Measurements from ENCODE around the gene RAB17.

Gene RAB17, protein sequence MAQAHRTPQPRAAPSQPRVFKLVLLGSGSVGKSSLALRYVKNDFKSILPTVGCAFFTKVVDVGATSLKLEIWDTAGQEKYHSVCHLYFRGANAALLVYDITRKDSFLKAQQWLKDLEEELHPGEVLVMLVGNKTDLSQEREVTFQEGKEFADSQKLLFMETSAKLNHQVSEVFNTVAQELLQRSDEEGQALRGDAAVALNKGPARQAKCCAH

DNA sequence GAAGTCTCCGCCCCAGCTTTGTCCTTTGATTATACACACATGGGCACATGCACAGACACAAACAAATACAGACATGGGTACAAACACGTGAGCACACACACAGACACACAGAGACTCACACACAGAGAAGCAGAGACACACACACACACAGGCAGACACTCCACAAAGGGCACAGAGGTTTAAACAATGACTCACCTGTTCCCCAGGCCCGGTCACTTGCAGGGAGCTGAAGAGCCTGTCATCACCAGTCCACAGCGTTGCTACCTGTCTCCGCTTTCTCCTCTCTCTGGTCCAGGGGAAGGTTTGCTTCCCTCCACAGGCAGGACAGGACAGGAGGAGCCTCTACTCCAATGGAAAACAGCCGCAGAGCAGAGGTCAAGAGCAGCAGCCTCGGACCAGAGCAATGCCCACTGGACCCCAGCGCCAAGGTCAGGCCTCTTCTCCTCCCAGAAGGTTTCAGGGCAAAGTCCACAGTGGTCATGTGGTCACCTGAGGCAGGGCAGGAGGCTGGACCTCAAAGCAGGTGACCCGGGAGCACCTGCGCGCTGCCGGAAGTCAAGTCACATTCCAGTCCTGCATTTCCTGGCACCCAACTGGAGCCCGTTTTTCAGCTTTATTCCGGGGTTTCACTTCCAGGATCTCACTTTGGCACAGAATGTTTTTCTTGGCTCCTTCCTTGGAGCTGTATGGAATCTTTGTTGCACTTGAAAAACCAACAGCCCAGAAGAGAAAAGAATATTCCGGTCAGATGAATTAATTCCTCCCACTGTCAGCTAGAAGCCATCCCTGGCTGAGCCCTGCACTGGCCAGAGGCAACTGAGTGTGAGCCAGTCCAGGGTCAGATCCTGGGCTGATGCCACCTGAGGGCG lies at the start of gene RAB17:
RAB17 (minus strand) TSS at position 463 of the 869 bp plus-strand sequence. CDS start 4,580 bp downstream, outside the sequence.
- H3K4me3 ChIP-seq (ENCODE audit: low read length) = peak within 1 kb of the TSS; percentile 39
- no peaks in the 10 kb centered on the region for H3K9me3 ChIP-seq (ENCODE audit: control insufficient read depth, low read depth, low read length)
- H3K36me3 ChIP-seq (ENCODE audit: control insufficient read depth, low read depth, low read length) = no peaks in the 10 kb centered on the region
- H3K27ac ChIP-seq (ENCODE audit: low read length) = no peak within 1 kb of the TSS
- no peaks in the 10 kb centered on the region for H3K27me3 ChIP-seq (ENCODE audit: control insufficient read depth, insufficient read depth, low read length)
- H3K4me1 ChIP-seq (ENCODE audit: control insufficient read depth, low read depth, low read length) = peaks cover 36% of the 10 kb centered on the region
- H3K9ac ChIP-seq (ENCODE audit: low read length) = no peak within 1 kb of the TSS

DNA sequence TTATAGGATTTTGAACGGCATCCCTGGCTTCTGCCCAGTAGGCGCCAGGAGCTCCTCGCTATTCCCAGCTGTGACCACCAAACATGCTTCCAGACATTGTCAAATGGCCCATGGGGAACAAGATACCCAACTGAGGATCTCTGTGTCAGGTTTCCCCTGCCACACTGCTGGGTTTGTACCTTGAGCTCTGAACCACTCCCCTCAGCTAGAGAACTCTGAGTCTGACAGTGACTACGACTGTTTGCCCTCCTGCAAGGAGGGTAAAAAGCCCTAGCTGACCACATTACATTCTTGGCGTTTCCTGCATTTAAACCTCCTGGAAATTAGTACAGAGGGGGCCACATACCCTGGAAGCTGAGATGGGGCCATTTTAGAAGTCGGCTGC lies 49.3 kb upstream of the RAB17 start:
- Histone ChIP-seq H3K4me3 (ENCODE audit: low read length) (no peak overlapping the region), H3K9ac (ENCODE audit: low read length) (no peak overlapping the region), H3K4me1 (ENCODE audit: control insufficient read depth, low read depth, low read length) (no peaks in the 10 kb centered on the region), H3K9me3 (ENCODE audit: control insufficient read depth, low read depth, low read length) (no peaks in the 10 kb centered on the region), H3K27me3 (ENCODE audit: control insufficient read depth, insufficient read depth, low read length) (no peaks in the 10 kb centered on the region), H3K27ac (ENCODE audit: low read length) (no peak overlapping the region), H3K36me3 (ENCODE audit: control insufficient read depth, low read depth, low read length) (no peaks in the 10 kb centered on the region)

DNA sequence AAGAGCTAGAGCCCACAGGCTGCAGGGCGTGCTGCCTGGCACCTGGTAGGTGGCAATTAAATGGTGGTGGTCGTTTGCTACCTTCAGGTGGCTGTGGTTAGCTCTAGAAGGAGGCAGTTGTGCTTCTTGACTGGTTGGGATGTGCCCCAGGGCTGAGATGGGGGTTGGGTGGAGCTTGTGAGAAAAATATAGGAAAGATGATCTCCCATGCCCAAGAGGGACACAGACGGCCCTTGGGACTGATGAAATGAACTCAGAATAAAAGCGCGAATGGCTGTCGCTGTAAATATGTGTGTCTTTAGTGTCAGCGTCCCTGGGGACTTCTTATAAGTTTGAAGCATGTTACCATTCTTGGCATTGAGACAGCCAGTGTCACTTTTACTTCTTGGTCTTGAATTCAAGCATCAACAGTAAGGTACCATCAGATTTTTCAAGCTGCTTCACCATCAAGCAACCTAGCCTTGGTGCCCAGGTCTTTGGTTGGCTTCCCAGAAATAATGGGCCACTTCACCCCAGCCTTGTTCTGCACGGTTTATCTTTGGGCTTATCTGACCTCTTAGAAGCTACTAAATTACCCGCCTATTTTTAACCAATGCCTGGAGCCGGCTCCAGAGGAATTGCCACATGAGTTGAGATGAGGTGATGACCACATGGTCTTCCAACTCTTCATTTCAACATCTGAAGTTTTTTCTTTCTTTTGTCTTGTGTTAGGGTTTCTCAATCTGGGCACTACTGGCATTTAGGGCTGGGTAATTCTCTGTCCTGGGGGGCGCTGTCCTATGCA lies 48.7 kb upstream of the RAB17 start:
- H3K27me3 ChIP-seq (ENCODE audit: control insufficient read depth, insufficient read depth, low read length) = no peaks in the 10 kb centered on the region
- no peak overlapping the region for H3K27ac ChIP-seq (ENCODE audit: low read length)
- H3K9me3 ChIP-seq (ENCODE audit: control insufficient read depth, low read depth, low read length) = no peaks in the 10 kb centered on the region
- no peaks in the 10 kb centered on the region for H3K36me3 ChIP-seq (ENCODE audit: control insufficient read depth, low read depth, low read length)
- no peak overlapping the region for H3K9ac ChIP-seq (ENCODE audit: low read length)
- no peaks in the 10 kb centered on the region for H3K4me1 ChIP-seq (ENCODE audit: control insufficient read depth, low read depth, low read length)
- no peak overlapping the region for H3K4me3 ChIP-seq (ENCODE audit: low read length)

DNA sequence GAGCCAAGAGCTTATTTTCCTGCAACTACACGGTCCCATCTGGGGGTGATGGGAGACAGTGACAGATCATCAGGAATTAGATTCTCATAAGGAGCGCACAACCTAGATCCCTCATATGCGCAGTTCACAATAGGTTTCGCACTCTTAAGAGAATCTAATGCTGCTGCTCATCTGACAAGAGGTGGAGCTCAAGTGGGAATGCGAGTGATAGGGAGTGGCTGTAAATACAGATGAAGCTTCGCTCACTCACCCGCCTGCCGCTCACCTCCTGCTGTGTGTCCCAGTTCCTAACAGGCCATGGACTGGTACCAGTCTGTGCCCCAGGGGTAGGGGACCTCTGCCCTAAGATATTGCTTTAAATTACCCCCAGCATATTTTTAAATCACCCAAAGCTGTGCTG lies 47.6 kb upstream of the RAB17 start:
- Histone ChIP-seq H3K4me3 (ENCODE audit: low read length) (no peak overlapping the region), H3K27ac (ENCODE audit: low read length) (no peak overlapping the region), H3K4me1 (ENCODE audit: control insufficient read depth, low read depth, low read length) (no peaks in the 10 kb centered on the region), H3K36me3 (ENCODE audit: control insufficient read depth, low read depth, low read length) (no peaks in the 10 kb centered on the region), H3K27me3 (ENCODE audit: control insufficient read depth, insufficient read depth, low read length) (no peaks in the 10 kb centered on the region), H3K9ac (ENCODE audit: low read length) (no peak overlapping the region), H3K9me3 (ENCODE audit: control insufficient read depth, low read depth, low read length) (no peaks in the 10 kb centered on the region)

DNA sequence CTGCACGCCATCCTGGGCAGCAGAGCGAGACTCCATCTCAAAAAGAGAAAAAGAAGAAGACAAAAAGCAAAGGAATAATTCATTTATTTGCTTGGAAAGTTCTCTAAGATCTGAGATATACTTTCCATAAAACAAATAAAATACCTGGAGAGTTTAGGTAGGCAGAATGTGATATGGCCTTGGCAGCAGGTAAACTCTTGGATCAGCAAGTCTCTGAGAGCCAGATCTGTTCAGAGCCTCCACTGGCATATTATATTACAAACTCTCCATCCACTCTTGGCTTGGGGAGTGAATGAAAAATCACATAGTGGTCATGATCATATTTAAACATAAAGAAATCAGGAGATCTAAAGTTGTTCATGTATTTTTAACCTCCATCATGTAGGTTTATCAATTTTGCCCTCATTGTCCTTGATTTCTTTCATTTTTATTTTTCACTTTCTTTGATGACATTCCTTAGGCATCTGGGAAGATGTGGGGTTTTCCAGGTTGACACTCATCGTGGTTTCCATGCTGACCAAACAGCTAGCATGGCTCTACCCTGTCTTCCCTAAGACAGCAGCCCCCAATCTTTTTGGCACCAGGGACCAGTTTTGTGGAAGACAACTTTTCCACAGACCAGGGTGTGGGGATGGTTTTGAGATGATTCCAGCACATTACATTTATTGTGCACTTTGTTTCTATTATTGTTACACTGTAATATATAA lies 47.0 kb upstream of the RAB17 start:
- Histone ChIP-seq H3K9ac (ENCODE audit: low read length) (no peak overlapping the region), H3K9me3 (ENCODE audit: control insufficient read depth, low read depth, low read length) (no peaks in the 10 kb centered on the region), H3K27ac (ENCODE audit: low read length) (no peak overlapping the region), H3K4me3 (ENCODE audit: low read length) (no peak overlapping the region), H3K36me3 (ENCODE audit: control insufficient read depth, low read depth, low read length) (no peaks in the 10 kb centered on the region), H3K4me1 (ENCODE audit: control insufficient read depth, low read depth, low read length) (no peaks in the 10 kb centered on the region), H3K27me3 (ENCODE audit: control insufficient read depth, insufficient read depth, low read length) (no peaks in the 10 kb centered on the region)

DNA sequence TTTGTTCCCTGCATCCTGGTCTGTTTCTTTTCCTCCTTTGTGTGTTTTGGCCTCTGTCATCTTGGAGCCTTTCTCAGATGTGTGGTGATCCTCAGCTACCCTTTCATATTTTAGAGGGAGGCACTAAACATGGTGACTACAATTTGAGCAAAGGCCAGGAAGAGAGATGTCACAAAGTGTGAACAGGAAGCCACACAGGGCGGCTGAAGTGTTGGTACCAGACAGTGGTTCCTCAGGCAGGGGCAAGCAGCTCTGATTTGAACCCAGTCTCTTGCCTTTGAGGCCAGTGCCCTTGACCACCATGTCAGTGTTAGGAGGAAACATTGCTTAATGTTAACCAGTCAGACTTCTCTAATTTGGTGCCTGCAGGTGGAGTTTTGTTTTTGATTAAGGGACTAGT lies 46.0 kb upstream of the RAB17 start:
- H3K9ac ChIP-seq (ENCODE audit: low read length) = no peak overlapping the region
- no peaks in the 10 kb centered on the region for H3K36me3 ChIP-seq (ENCODE audit: control insufficient read depth, low read depth, low read length)
- H3K4me1 ChIP-seq (ENCODE audit: control insufficient read depth, low read depth, low read length) = no peaks in the 10 kb centered on the region
- H3K27ac ChIP-seq (ENCODE audit: low read length) = no peak overlapping the region
- no peaks in the 10 kb centered on the region for H3K9me3 ChIP-seq (ENCODE audit: control insufficient read depth, low read depth, low read length)
- H3K27me3 ChIP-seq (ENCODE audit: control insufficient read depth, insufficient read depth, low read length) = no peaks in the 10 kb centered on the region
- no peak overlapping the region for H3K4me3 ChIP-seq (ENCODE audit: low read length)

DNA sequence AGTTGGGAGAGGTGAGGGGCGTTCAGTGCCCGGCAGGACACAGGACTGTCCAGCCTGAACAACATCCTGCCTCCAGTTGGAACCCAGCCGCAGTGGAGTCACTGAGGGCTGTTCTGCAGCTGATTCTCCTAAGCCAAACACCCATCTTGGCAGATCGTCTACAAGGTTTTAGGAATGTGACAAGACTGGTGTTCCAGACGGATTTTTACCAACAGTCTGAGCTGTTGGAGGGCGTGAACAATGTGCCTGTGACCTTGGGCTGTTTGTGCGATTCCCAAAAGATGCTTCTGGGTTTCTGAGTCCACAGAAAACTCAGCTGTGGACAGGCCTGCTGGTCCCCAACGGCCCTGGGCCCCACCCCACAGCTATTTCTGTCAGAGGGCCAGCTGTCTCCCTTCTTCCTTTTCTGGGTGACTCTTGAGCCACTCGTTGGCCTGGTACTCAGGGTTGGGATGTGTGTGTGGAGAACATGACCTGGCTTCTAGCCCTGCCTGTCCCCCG lies 42.6 kb upstream of the RAB17 start:
- Histone ChIP-seq H3K9me3 (ENCODE audit: control insufficient read depth, low read depth, low read length) (no peaks in the 10 kb centered on the region), H3K9ac (ENCODE audit: low read length) (no peak overlapping the region), H3K27me3 (ENCODE audit: control insufficient read depth, insufficient read depth, low read length) (peaks cover 10% of the 10 kb centered on the region), H3K4me3 (ENCODE audit: low read length) (no peak overlapping the region), H3K27ac (ENCODE audit: low read length) (no peak overlapping the region), H3K36me3 (ENCODE audit: control insufficient read depth, low read depth, low read length) (no peaks in the 10 kb centered on the region), H3K4me1 (ENCODE audit: control insufficient read depth, low read depth, low read length) (peaks cover 9% of the 10 kb centered on the region)

DNA sequence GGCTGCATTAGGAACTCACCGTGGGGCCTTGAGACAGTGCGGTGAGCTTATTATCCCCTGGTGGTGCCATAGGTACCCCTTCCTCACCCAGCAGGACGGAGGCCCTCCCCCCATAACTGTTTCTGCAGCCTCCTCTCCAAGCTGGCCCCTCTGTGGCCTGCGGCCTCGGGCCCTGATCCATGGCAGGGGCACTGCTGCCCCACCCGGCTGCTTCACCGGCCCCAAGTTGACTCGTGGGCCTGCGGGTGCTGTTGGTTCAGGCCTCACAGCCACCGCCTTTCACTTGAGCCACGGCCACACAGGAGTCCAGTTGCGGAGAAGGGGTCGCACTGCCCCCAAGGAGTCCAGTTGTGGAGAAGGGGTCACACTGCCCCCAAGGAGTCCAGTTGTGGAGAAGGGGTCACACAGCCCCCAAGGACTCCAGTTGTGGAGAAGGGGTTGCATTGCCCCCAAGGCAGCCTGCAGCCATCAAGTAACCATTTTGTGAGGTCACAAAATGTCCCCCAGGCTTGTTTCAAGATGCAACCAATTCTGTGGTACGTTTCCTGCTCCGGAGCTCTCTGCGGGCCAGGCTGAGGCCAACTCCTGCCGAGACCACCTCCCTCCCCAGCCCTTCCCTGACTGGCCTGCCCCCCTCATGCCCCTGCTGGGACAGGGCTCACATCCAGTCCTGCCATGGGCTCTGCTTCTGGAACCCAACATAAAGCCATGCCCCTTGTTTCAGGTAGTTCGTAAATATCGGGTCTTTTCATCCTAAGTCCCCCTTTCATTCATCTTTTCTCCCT lies 41.5 kb upstream of the RAB17 start:
- no peak overlapping the region for H3K9ac ChIP-seq (ENCODE audit: low read length)

DNA sequence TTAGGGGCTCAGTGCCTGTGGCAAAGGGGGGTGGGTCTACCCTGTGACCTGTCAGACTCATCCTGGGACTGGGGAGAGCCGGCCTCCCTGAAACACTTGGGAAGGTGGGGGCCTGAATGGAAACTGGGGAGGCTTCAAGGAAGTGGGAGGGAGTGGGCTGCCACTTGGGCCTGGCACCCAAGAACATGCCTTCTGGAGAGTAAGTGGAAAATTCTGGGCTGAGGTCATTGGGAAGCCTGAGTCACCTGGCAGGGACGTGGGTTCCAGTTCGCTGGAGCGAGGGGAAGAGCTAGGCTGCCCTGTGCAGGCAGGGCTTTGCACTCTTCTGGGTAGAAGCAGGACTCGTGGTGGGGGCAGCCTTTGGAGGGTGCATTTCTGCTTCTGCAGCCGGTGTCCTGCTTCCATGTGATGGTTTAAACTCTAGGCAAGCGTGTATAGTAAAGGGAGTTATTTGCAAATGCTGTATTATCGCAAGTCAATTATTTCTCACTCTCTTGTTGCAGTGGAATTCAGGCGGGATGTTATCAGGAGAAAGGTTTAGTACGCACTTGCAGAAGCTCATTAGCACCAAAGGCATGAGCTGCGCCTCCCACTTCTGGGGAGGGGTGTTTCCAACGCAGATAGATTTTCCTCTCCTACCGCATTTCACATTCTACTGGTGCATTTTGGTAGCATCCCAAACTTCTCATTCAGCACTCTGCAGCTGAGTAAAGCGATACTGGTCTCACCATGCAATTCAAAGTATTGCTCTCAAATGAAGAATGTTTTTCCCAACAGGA lies 40.7 kb upstream of the RAB17 start:
- H3K4me1 ChIP-seq (ENCODE audit: control insufficient read depth, low read depth, low read length) = peaks cover 13% of the 10 kb centered on the region
- no peak overlapping the region for H3K27ac ChIP-seq (ENCODE audit: low read length)
- no peaks in the 10 kb centered on the region for H3K36me3 ChIP-seq (ENCODE audit: control insufficient read depth, low read depth, low read length)
- H3K9me3 ChIP-seq (ENCODE audit: control insufficient read depth, low read depth, low read length) = no peaks in the 10 kb centered on the region
- H3K4me3 ChIP-seq (ENCODE audit: low read length) = no peak overlapping the region
- peaks cover 22% of the 10 kb centered on the region for H3K27me3 ChIP-seq (ENCODE audit: control insufficient read depth, insufficient read depth, low read length)
- no peak overlapping the region for H3K9ac ChIP-seq (ENCODE audit: low read length)

More for the DNA sequence above, 41.5 kb upstream of the RAB17 start:
- H3K9me3 ChIP-seq (ENCODE audit: control insufficient read depth, low read depth, low read length) = no peaks in the 10 kb centered on the region
- peaks cover 14% of the 10 kb centered on the region for H3K27me3 ChIP-seq (ENCODE audit: control insufficient read depth, insufficient read depth, low read length)
- no peak overlapping the region for H3K27ac ChIP-seq (ENCODE audit: low read length)
- no peak overlapping the region for H3K4me3 ChIP-seq (ENCODE audit: low read length)
- peaks cover 10% of the 10 kb centered on the region for H3K4me1 ChIP-seq (ENCODE audit: control insufficient read depth, low read depth, low read length)
- H3K36me3 ChIP-seq (ENCODE audit: control insufficient read depth, low read depth, low read length) = no peaks in the 10 kb centered on the region
